HCT116 (cell line): ENCODE measurements around the gene NLGN3. TPM values are rescaled to one million over a fixed set of nuclear protein-coding genes. Genes with fewer than 3 reads are reported as not detected.

Experiments
- ATAC-seq: fragments of 200-7000 bp; cut with Tn5 transposase; 2 replicates; pipeline ENCODE4 v1.9.1; 2020; ENCODE audit warnings: mild to moderate bottlenecking, moderate library complexity
- BruUV-seq: library from RNA; stranded (reverse); fragments of 400-500 nt; replicated peaks from 2 replicates; lab custom pipeline; 2021; lab: Mats Ljungman, UMichigan
- CTCF ChIA-PET: fragments of 300-600 bp; sonication (Branson Sonifier 250); formaldehyde crosslinking; loops from one replicate; lab custom pipeline; 2021; ENCODE audit warnings: antibody characterized with exemption; lab: Charles Lee
- POLR2A ChIA-PET: fragments of 300-600, 350-600 bp; sonication (Branson Sonifier 250); formaldehyde crosslinking; loops from one replicate; lab custom pipeline; 2021; ENCODE audit warnings: antibody characterized with exemption; lab: Charles Lee
- RAD21 ChIA-PET, 2 experiments: fragments of 300-600 bp; sonication (Branson Sonifier 250); formaldehyde crosslinking; loops; one replicate each; lab custom pipeline; 2023; ENCODE audit warnings: low total read pairs in 2 of 2; ENCODE audit not compliant: uncharacterized antibody in 2 of 2, unreplicated experiment in 2 of 2, low non-redundant PET in 1 of 2; lab: Charles Lee
- DNase-seq: peaks from one replicate; pipeline ENCODE4 v3.0.0-alpha.2; 2010; ENCODE audit warnings: low read depth, low spot score
- H2AFZ ChIP-seq: fragments of 200-600 bp; shearing (Covaris generic), sonication (generic); 2 replicates; pipeline ENCODE4 v1.6.1; 2017; ENCODE audit warnings: low read depth, mixed run types, mixed read lengths, antibody characterized with exemption, low read length; ENCODE audit not compliant: poor library complexity, severe bottlenecking
- H3K27ac ChIP-seq: 2 replicates; pipeline ENCODE4 v1.5.1; 2012; ENCODE audit warnings: low read depth, low read length
- H3K27me3 ChIP-seq: fragments of 200-600 bp; sonication (generic); 2 replicates; pipeline ENCODE4 v1.6.1; 2016; ENCODE audit warnings: mixed run types, low read length, mixed read lengths; ENCODE audit not compliant: insufficient read depth
- H3K36me3 ChIP-seq, 2 experiments: fragments of 200-500 bp in 1 of 2; fragments of 200-600 bp in 1 of 2; sonication (Bioruptor generic) in 1 of 2; sonication (generic) in 1 of 2; 2 replicates each; pipeline versions ENCODE4 v1.5.1 to v1.6.1; 2014 to 2016; ENCODE audit warnings: low read length in 2 of 2, inconsistent platforms in 1 of 2, mixed read lengths in 1 of 2, mixed run types in 1 of 2; ENCODE audit not compliant: insufficient read depth in 2 of 2, control insufficient read depth in 1 of 2
- H3K4me1 ChIP-seq, 2 experiments: fragments of 200-600 bp in 1 of 2; sonication (generic) in 1 of 2; 2 replicates each; pipeline versions ENCODE4 v1.5.1 to v1.6.1; 2012 to 2017; ENCODE audit warnings: low read length in 2 of 2, inconsistent platforms in 1 of 2, mild to moderate bottlenecking in 1 of 2, mixed read lengths in 1 of 2, mixed run types in 1 of 2, moderate library complexity in 1 of 2; ENCODE audit not compliant: insufficient read depth in 2 of 2, control insufficient read depth in 1 of 2
- H3K4me2 ChIP-seq: fragments of 200-600 bp; sonication (generic); 2 replicates; pipeline ENCODE4 v1.6.1; 2017; ENCODE audit warnings: mixed run types, low read length, mixed read lengths
- H3K4me3 ChIP-seq, 2 experiments: fragments of 200-600 bp in 1 of 2; sonication (generic) in 1 of 2; replicated peaks in 1 of 2; 2 replicates each; pipeline ENCODE4 v1.5.1; 2011 to 2016; ENCODE audit warnings: low read length in 2 of 2, control low read depth in 1 of 2, low read depth in 1 of 2, mild to moderate bottlenecking in 1 of 2, mixed read lengths in 1 of 2, mixed run types in 1 of 2
- H3K79me2 ChIP-seq: fragments of 200-600 bp; sonication (generic); 2 replicates; pipeline ENCODE4 v1.6.1; 2017; ENCODE audit warnings: mild to moderate bottlenecking, mixed run types, low read length, moderate library complexity, mixed read lengths; ENCODE audit not compliant: insufficient read depth
- H3K9ac ChIP-seq: fragments of 200-600 bp; sonication (generic); 2 replicates; pipeline ENCODE4 v1.6.1; 2016; ENCODE audit warnings: low read length, mixed read lengths
- H3K9me2 ChIP-seq: fragments of 200-600 bp; sonication (generic), shearing (Covaris generic); 2 replicates; pipeline ENCODE4 v1.6.1; 2017; ENCODE audit warnings: mixed run types, mild to moderate bottlenecking, moderate library complexity; ENCODE audit not compliant: insufficient read depth
- H3K9me3 ChIP-seq, 2 experiments: fragments of 200-500 bp in 1 of 2; fragments of 200-600 bp in 1 of 2; sonication (Bioruptor generic) in 1 of 2; sonication (generic) in 1 of 2; 2 replicates each; pipeline ENCODE4 v1.6.1; 2014 to 2017; ENCODE audit warnings: low read length in 2 of 2, mixed read lengths in 2 of 2, inconsistent platforms in 1 of 2, low read depth in 1 of 2, mild to moderate bottlenecking in 1 of 2, mixed run types in 1 of 2, moderate library complexity in 1 of 2; ENCODE audit not compliant: control insufficient read depth in 1 of 2, insufficient read depth in 1 of 2
- H4K20me1 ChIP-seq: fragments of 200-600 bp; sonication (generic), shearing (Covaris generic); 2 replicates; pipeline ENCODE4 v1.6.1; 2017; ENCODE audit warnings: mixed run types, mild to moderate bottlenecking, moderate library complexity; ENCODE audit not compliant: insufficient read depth
- CBX3 ChIP-seq: IDR thresholded peaks from 2 replicates; pipeline ENCODE4 v1.6.1; 2012; ENCODE audit warnings: low read depth
- CEBPB ChIP-seq: IDR thresholded peaks from 2 replicates; pipeline ENCODE4 v1.6.1; 2012; ENCODE audit warnings: low read depth
- CTCF ChIP-seq, 3 experiments: fragments of 200-600 bp in 1 of 3; sonication (generic) in 1 of 3; IDR thresholded peaks in 2 of 3; conservative IDR thresholded peaks in 1 of 3; 2 replicates each; pipeline ENCODE4 v1.5.1; 2012 to 2017; ENCODE audit warnings: low read depth in 2 of 3, low read length in 2 of 3, antibody characterized with exemption in 1 of 3, borderline replicate concordance in 1 of 3, control low read depth in 1 of 3, mild to moderate bottlenecking in 1 of 3, mixed read lengths in 1 of 3, mixed run types in 1 of 3, moderate library complexity in 1 of 3; ENCODE audit not compliant: insufficient read depth in 1 of 3
- EZH2 ChIP-seq: fragments of 200-600 bp; sonication (generic); IDR thresholded peaks from 2 replicates; pipeline ENCODE4 v1.6.1; 2017; ENCODE audit warnings: antibody characterized with exemption, mixed run types
- EZH2phosphoT487 ChIP-seq: fragments of 200-600 bp; IDR thresholded peaks from 2 replicates; pipeline ENCODE4 v1.6.1; 2018; ENCODE audit warnings: antibody characterized with exemption, borderline replicate concordance
- MAX ChIP-seq: IDR thresholded peaks from 2 replicates; pipeline ENCODE4 v1.6.1; 2012
- POLR2A ChIP-seq: IDR thresholded peaks from 2 replicates; pipeline ENCODE4 v1.7.0; 2011; ENCODE audit warnings: borderline replicate concordance; ENCODE audit not compliant: insufficient read depth, insufficient read length; ENCODE audit errors: extremely low read depth
- RAD21 ChIP-seq: IDR thresholded peaks from 2 replicates; pipeline ENCODE4 v1.6.1; 2012; ENCODE audit warnings: low read depth, mild to moderate bottlenecking
- REST ChIP-seq: IDR thresholded peaks from 2 replicates; pipeline ENCODE4 v1.6.1; 2012; ENCODE audit warnings: low read depth
- SIN3A ChIP-seq: IDR thresholded peaks from 2 replicates; pipeline ENCODE4 v1.6.1; 2012; ENCODE audit warnings: low read depth
- SP1 ChIP-seq: IDR thresholded peaks from 2 replicates; pipeline ENCODE4 v1.6.1; 2012; ENCODE audit warnings: low read depth
- SRF ChIP-seq: IDR thresholded peaks from 2 replicates; pipeline ENCODE4 v1.6.1; 2012; ENCODE audit warnings: low read depth
- YY1 ChIP-seq: IDR thresholded peaks from 2 replicates; pipeline ENCODE4 v1.6.1; 2011; ENCODE audit warnings: low read length, low read depth, moderate library complexity, mild to moderate bottlenecking; ENCODE audit not compliant: insufficient replicate concordance; ENCODE audit errors: extremely low read depth
- ZBTB33 ChIP-seq: IDR thresholded peaks from 2 replicates; pipeline ENCODE4 v1.6.1; 2011; ENCODE audit warnings: mild to moderate bottlenecking, low read length, moderate library complexity; ENCODE audit not compliant: insufficient replicate concordance; ENCODE audit errors: extremely low read depth
- ZFX ChIP-seq: fragments of 450-650 bp; IDR thresholded peaks from 2 replicates; pipeline ENCODE4 v1.6.1; 2017
- ZNF274 ChIP-seq: fragments of 200-500 bp; sonication (Bioruptor generic); IDR thresholded peaks from 2 replicates; pipeline ENCODE4 v1.6.1; 2014; ENCODE audit warnings: mild to moderate bottlenecking, low read depth, low read length, inconsistent platforms
- intact Hi-C: fragments of 100-400 bp; cut with micrococcal nuclease; formaldehyde crosslinking; loops from 2 replicates; pipeline ENCODE4 v1.10.0; 2022
- total RNA-seq: library from RNA; stranded (reverse); gene quantifications from one replicate; pipeline ENCODE4 v1.2.1, GENCODE V29; 2021; ENCODE audit not compliant: unreplicated experiment

NLGN3 gene
- total RNA-seq, 1 experiment from 2014 or later = 1.4 TPM

- intact Hi-C loops = no loop called here
- H3K9ac ChIP-seq = no peak overlapping the region
- no peaks in the 10 kb centered on the region for H3K9me3 ChIP-seq
- no peaks in the 10 kb centered on the region for H4K20me1 ChIP-seq
- H3K27ac ChIP-seq = no peak overlapping the region
- no TSS peak for BruUV-seq
- DNase-seq (no peak), ATAC-seq (no peak)
- no peak overlapping the region for H2AFZ ChIP-seq
- H3K4me2 ChIP-seq = no peak overlapping the region
- RAD21 ChIA-PET = no interaction called here
- no peaks in the 10 kb centered on the region for H3K79me2 ChIP-seq
- H3K27me3 ChIP-seq = no peaks in the 10 kb centered on the region
- CTCF ChIA-PET = no interaction called here
- H3K4me1 ChIP-seq = peaks cover 0 to 3% of the 10 kb centered on the region in 2 experiments; a peak in 1 of 4 replicates
- H3K36me3 ChIP-seq = no peaks in the 10 kb centered on the region
- no peaks in the 10 kb centered on the region for H3K9me2 ChIP-seq
- no peak overlapping the region for H3K4me3 ChIP-seq
- no peak for TF ChIP-seq ZNF274
- no peak for TF ChIP-seq MAX
- no peak for TF ChIP-seq REST
- TF ChIP-seq CBX3 = no peak
- no peak for TF ChIP-seq RAD21
- no peak for TF ChIP-seq CTCF (IDR thresholded peaks at IDR 0.05 in 2 of 3, conservative IDR thresholded peaks at IDR 0.05 in 1 of 3; ENCODE audit: borderline replicate concordance in 1 of 3, insufficient read depth in 1 of 3, low read depth in 2 of 3, low read length in 2 of 3)
- TF ChIP-seq SP1 = no peak
- TF ChIP-seq ZBTB33 = no peak
- no peak for TF ChIP-seq SIN3A
- no peak for TF ChIP-seq EZH2
- no peak for TF ChIP-seq ZFX
- no peak for TF ChIP-seq EZH2phosphoT487
- no peak for TF ChIP-seq YY1
- no peak for TF ChIP-seq SRF
- no peak for TF ChIP-seq POLR2A
- TF ChIP-seq CEBPB = no peak
- POLR2A ChIA-PET = no interaction called here
Measured at GRCh38 chrX:71105628-71106027, 39.0 kb upstream of the NLGN3 start.
